Measurements from ENCODE around the gene GMDS.
A peak's percentile ranks its signal among the peaks of the same experiment; 100 is the strongest.

GMDS gene

DNA sequence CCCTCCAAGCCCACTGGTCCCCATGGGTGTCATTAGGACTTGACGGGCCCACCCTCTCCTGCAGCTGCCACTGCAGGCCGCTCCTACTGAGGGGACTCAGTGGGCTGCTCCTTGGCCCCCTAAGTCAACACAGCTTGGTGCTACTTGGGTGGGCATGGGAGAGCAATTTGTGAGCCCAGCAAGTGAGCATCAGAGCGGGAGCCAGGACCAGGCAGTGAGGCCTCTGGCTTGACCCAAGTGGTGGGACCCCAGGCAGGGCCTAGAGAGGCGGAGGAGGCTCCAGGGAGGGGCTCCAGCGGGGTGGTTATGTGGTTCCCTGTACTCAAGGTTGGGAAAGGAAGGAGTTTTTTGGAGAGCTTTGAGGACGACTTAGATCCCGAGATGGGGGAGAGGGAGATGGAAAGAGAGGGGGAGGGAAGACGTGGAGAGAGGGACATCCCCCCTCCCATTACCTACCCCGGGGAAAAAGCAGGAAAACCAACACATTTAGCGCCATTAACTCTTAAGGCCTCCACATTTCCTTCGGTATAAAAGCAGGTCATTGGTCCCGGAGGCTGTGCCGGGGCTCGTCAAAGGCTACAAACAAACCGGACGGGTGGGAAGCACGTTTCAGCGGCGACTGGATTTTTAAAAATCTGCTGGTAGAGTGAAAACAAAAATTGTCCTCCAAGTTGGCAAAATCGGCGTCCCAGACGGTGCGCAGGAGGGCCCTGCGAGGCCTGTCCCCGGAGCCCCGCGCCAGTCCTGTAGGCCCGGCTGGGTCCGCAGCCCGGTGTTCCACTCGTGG, 626.9 kb downstream of the GMDS start:
- DNase-seq (ENCODE audit: low read depth, low spot score) = no peak
- no peak overlapping the region for H3K27ac ChIP-seq

DNA sequence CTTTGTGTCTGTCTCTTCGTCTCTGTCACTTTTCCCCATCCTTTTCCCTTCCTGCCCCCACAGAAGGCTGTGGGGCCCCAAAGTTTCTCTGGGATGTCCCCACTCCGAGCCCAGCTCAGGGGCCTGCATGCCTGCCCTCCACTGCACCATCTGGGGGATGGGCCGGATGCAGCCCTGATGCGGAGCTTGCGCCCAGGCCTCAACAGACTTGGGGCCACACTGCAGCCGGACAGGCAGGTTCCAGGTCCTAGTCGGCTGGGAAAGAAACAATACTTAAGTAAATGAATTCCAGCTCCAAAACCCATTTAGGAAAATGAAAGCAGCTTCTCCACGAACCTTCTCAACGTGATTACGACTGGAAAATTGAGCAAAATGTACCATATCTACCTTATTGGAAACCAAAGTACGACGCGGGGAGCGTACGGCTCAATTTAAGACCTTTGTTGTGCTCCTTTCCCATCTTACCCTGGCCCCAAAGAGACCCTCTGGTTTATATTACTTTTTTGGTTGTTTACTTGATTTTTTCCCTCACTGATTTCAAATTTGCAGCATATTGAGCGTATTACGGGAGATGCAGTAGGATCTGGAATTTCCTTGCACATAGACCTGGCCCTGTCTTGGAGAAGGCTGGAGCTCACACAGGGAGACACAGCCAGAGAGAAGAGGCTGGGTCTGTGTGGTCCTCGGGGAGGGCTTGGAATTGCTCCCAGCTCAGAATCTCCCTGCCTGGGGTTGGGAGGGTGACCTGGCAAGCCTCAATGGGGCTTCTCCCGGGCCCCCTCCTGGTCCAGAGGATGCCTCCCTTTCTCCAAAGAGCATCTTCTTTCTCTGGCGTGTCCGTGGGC, 627.7 kb downstream of the GMDS start:
- no peak for DNase-seq (ENCODE audit: low read depth, low spot score)
- no peak overlapping the region for H3K27ac ChIP-seq

DNA sequence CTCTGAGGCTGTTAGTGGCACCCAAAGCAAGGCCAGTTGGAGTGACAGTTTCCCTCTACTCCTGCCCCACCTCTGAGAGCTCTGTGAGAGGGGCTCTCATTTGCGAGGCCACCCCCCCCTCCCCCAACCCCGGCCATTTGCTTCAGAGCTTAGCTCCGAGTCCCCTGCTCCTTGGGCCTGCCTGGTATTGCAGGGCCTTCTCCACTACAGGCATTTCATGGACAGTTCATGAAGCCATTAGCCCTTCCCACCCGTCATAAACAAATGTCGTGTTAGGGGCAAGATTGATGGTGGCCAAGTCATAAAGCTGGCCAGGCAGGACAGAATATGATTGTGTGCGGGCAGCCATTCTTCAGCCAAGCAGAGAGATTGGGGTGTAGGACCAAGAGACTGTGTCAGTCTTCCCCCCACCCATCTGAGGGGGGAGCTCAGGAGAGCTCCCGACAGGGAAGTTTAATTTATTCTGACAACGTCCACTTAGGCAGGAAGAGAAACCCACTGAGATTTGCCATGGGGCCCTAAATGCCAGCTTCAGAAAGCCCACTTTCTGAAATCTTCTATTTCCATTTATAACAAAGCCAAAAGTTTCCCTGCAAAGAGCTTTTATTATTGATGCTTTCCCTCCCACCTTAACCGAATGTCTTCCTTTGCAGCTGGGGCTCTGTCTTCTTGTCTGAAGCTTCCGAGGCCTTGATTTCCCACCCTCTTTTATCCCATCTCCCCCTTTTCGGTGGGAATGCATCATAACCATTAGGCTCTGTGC, 628.5 kb downstream of the GMDS start:
- DNase-seq (ENCODE audit: low read depth, low spot score) = no peak
- no peak overlapping the region for H3K27ac ChIP-seq

DNA sequence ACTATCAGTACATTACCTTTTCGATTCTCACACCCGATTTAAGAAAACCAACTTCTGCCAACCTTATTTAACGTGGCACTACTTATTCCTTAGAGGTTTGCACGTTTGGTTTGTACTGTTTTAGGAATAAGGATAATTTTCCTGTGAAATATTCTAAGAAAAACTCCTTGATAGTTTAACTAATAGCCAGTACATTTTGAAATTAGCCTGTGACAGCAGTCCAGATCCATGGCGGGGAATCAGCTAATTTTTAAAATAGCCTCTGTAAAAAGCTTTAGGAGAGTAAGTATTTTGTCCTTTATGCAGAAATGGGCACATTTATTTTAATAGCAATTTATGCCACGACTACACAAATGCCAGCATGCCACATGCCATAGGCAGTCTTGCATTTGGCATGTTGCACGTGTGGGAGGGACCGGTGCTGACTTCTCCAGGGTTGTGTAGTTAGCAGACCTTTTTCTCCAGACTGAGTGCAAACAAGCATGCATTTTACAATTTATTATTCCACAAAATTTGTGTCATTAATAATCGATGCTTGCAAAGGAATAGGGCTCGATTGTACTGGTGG, 629.5 kb downstream of the GMDS start:
- no peak for DNase-seq (ENCODE audit: low read depth, low spot score)
- no peak overlapping the region for H3K27ac ChIP-seq

- no peak for DNase-seq (ENCODE audit: low read depth, low spot score)
- H3K27ac ChIP-seq = no peak overlapping the region
Measured at GRCh38 chr6:1615151-1615852, 630.1 kb downstream of the GMDS start.

DNA sequence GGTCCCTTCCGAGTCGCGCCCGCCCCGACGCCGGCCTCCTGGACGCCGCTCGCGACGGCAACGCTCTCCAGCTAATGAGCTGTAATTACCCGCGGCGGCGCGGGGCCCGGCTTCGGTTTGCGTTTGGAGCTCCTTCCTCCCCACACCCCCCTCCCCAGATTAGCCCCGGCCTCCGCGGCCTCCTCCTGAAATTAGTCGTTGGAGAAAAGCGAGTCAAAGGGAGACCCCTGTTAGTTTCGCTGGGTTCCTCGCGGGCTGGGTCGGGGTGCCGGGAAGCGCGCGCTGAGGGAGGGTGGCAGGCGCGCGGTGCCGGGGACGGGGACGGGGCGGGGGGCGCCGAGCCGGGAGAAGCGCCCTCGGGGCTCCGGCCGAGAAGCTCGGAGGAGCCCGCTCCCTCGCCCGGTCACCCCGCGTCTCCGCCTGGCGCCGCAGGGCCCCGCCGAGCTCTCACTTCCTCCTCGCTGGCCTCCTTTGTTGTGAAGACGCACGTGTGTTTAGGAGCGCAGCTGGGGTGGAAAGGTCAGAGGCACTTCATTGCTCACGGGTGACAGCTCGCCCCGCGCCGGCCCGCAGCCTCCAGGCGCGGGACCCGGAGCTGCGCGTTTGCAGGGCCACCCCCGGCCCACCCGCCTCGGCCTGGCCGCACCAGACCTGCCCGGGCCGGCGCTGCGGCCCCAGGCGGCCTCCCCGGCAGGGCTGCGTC, 630.8 kb downstream of the GMDS start:
- no peak for DNase-seq (ENCODE audit: low read depth, low spot score)
- H3K27ac ChIP-seq = peak overlapping the region; percentile 92

DNA sequence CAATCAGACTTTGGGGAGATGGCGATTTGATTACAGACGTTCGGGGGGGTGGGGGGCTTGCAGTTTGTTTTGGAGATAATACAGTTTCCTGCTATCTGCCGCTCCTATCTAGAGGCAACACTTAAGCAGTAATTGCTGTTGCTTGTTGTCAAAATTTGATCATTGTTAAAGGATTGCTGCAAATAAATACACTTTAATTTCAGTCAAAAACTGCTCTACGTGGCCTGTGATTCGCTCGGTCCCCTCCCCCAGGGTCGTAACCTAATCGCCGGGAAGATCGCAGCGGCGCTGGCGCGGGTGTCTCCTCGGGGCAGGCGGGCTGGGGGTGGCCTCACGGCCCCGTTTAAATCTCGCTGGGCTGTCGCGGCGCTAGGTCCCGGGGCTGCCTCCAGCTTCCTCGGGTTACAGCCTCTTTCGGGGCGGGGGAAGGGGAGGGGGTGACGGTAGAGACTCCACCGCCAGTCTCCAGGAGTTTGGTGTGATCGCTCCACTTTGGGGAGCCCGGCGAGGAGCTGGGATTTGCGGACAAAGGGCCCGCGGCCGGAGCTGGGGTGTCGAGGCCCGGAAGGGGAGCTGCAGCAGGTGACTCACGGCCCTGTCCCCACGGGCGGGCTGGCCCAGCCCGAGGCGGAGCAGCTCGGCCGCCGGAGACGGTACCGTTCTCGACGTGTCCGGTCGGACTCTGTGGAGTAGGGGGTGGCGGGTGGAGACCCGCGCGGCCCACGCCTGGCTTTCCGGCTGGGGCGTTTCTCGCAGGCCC, 631.5 kb downstream of the GMDS start:
- H3K27ac ChIP-seq = peak overlapping the region; percentile 92
- DNase-seq (ENCODE audit: low read depth, low spot score) = no peak

DNA sequence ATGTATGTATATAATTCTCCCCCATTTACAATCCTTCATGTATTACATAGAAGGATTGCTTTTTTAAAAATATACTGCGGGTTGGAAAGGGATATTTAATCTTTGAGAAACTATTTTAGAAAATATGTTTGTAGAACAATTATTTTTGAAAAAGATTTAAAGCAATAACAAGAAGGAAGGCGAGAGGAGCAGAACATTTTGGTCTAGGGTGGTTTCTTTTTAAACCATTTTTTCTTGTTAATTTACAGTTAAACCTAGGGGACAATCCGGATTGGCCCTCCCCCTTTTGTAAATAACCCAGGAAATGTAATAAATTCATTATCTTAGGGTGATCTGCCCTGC, 632.1 kb downstream of the GMDS start:
- DNase-seq (ENCODE audit: low read depth, low spot score) = no peak
- peak overlapping the region; percentile 92 for H3K27ac ChIP-seq

- DNase-seq (ENCODE audit: low read depth, low spot score) = no peak
- H3K27ac ChIP-seq = peak overlapping the region; percentile 92
Measured at GRCh38 chr6:1612974-1613306, 632.5 kb downstream of the GMDS start.

- no peak for DNase-seq (ENCODE audit: low read depth, low spot score)
- H3K27ac ChIP-seq = peak overlapping the region; percentile 92
Measured at GRCh38 chr6:1612299-1612973, 633.0 kb downstream of the GMDS start.

GRCh38 chr6:1611572-1612298, 633.7 kb downstream of the GMDS start:
- no peak for DNase-seq (ENCODE audit: low read depth, low spot score)
- H3K27ac ChIP-seq = peak overlapping the region; percentile 92

GRCh38 chr6:1611322-1611571, 634.2 kb downstream of the GMDS start:
- no peak for DNase-seq (ENCODE audit: low read depth, low spot score)
- H3K27ac ChIP-seq = peak overlapping the region; percentile 92

GRCh38 chr6:1610497-1611321, 634.7 kb downstream of the GMDS start:
- no peak for DNase-seq (ENCODE audit: low read depth, low spot score)
- H3K27ac ChIP-seq = peak overlapping the region; percentile 92

GRCh38 chr6:1609648-1610496, 635.5 kb downstream of the GMDS start, which contains the start of gene FOXC1:
Gene FOXC1 (plus strand): TSS chr6:1609915. CDS start chr6:1610446, 531 bp downstream.
- peak; percentile 68 for DNase-seq (ENCODE audit: low read depth, low spot score)
- H3K27ac ChIP-seq = peak within 1 kb of the TSS; percentile 92

- no peak for DNase-seq (ENCODE audit: low read depth, low spot score)
- H3K27ac ChIP-seq = peak overlapping the region; percentile 92
Measured at GRCh38 chr6:1609041-1609647, 636.3 kb downstream of the GMDS start.
